ENCODE results near the gene ODF2L.

GRCh38 chr1:86429122-86429725, 33.1 kb upstream of the ODF2L start:
- TF ChIP-seq, protein P1, sequence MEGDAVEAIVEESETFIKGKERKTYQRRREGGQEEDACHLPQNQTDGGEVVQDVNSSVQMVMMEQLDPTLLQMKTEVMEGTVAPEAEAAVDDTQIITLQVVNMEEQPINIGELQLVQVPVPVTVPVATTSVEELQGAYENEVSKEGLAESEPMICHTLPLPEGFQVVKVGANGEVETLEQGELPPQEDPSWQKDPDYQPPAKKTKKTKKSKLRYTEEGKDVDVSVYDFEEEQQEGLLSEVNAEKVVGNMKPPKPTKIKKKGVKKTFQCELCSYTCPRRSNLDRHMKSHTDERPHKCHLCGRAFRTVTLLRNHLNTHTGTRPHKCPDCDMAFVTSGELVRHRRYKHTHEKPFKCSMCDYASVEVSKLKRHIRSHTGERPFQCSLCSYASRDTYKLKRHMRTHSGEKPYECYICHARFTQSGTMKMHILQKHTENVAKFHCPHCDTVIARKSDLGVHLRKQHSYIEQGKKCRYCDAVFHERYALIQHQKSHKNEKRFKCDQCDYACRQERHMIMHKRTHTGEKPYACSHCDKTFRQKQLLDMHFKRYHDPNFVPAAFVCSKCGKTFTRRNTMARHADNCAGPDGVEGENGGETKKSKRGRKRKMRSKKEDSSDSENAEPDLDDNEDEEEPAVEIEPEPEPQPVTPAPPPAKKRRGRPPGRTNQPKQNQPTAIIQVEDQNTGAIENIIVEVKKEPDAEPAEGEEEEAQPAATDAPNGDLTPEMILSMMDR (conservative IDR thresholded peaks at IDR 0.05), result no peak
- TF ChIP-seq ZFX (IDR thresholded peaks at IDR 0.05), result no peak

All from C4-2B (cell line).